OCI-LY3 (cell line): ENCODE data around the gene DYRK2.
A peak's percentile ranks its signal among the peaks of the same experiment; 100 is the strongest.

ENCODE experiments used
- EZH2phosphoT487 ChIP-seq: fragments of 200-600 bp; shearing (Covaris generic); IDR thresholded peaks from 2 replicates; pipeline ENCODE4 v1.6.1; 2018; ENCODE audit warnings: antibody characterized with exemption, mixed run types, low read depth
- TF ChIP-seq, protein P1 (sequence below): fragments of 200-600, 300-600 bp; sonication (generic); IDR thresholded peaks from 2 replicates; pipeline ENCODE4 v1.5.1; 2014; ENCODE audit warnings: antibody characterized with exemption, low read length, low read depth

DNA sequence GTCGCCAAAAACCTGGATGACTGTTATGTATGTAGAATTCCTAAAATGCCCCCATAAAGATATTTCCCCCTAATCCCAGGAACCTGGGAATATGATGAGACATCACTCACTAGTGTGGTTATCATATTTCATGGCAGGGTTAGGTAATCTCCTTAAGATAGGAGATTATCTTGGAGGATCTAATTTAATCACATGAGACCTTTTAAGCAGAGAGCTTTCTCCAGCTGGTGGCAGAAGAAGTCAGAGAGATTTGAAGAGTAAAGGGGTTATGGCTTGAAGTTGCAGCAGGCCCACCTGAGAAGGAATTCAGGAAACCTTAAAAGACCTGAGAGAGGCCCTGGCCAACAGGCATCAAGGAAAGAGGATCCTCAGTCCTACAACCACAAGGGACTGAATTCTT lies 53.6 kb downstream of the DYRK2 start:
- TF ChIP-seq EZH2phosphoT487 = no peak
- TF ChIP-seq, protein P1, sequence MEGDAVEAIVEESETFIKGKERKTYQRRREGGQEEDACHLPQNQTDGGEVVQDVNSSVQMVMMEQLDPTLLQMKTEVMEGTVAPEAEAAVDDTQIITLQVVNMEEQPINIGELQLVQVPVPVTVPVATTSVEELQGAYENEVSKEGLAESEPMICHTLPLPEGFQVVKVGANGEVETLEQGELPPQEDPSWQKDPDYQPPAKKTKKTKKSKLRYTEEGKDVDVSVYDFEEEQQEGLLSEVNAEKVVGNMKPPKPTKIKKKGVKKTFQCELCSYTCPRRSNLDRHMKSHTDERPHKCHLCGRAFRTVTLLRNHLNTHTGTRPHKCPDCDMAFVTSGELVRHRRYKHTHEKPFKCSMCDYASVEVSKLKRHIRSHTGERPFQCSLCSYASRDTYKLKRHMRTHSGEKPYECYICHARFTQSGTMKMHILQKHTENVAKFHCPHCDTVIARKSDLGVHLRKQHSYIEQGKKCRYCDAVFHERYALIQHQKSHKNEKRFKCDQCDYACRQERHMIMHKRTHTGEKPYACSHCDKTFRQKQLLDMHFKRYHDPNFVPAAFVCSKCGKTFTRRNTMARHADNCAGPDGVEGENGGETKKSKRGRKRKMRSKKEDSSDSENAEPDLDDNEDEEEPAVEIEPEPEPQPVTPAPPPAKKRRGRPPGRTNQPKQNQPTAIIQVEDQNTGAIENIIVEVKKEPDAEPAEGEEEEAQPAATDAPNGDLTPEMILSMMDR = 0 out of 2 replicates have a peak, but pooled peaks have one; percentile 4
